SK-N-SH (cell line): ENCODE data around the gene PODXL.

ENCODE experiments used
- CTCF ChIP-seq: fragments of 200-600 bp; sonication (generic); IDR thresholded peaks from 2 replicates; pipeline ENCODE4 v1.6.1; 2017; ENCODE audit warnings: antibody characterized with exemption, mild to moderate bottlenecking, moderate library complexity
- ELF1 ChIP-seq: IDR thresholded peaks from 2 replicates; pipeline ENCODE4 v1.4.0; 2012

DNA sequence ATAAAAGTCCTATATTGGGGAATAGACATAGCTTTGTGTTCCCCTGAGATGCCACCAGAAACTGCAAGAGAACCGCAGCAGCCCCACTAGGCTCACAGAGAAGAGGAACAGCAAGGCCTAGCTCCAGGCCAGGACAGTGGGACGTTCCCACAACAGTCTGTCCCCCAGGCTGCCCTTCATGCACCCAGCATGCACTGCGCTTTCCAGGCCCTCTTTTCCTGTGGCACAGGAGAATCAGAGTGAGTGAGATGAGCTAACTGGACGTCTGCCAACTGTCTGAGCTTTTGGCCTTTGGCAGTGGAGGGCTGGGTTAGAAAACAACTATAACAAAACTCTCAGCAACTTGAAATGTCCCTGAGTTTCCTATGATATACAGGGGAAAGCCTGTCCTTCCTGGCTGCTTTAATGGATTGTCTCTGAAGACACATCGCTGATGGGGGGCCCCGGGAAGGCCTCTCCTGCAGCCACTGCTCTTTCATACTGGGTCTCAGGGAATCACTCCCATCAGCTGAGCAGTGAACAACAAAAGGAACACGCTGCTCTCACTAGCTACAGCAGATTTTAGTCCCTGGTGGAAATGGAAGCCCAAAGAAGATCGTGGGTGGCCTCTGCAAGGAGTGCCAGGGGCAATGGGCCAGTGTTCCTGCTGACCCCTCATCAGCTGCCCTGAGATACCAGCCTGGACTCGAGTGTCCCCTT, 53.5 kb downstream of the PODXL start:
- TF ChIP-seq CTCF (no peak), ELF1 (no peak)
